ENCODE measurements around the gene WDR13. TPM values are rescaled to one million over a fixed set of nuclear protein-coding genes. Genes with fewer than 3 reads are reported as not detected.

Gene WDR13
- polyA plus RNA-seq, 1 of the 3 experiments (the other 2 are of a cell fraction): 101 TPM

DNA sequence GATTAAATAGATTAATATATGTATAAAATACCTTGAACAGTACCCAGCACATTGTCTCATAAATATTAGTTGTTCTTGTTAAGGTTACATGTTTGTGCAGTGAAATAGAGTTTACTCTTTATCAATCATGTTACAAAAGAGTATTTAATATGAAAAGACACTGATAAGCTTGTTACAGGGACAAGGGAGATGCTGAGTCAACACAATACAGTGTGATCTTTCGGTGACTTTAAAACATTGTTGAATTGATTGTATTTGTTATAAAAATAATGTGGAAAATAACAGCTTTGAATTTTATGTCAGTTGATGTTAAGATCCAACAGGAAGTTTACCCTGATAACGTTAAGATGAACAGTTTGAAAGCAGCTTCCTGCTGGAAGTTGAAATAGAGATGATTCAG lies 1.4 kb upstream of the WDR13 start:
- Histone ChIP-seq H3K27me3 (ENCODE audit: insufficient read depth) (no peaks in the 10 kb centered on the region), H3K9me2 (no peaks in the 10 kb centered on the region), H3F3A (replicated peaks; ENCODE audit: insufficient read depth) (no peaks in the 10 kb centered on the region), H3K4me3 (ENCODE audit: low read depth in 2 of 2, low read length in 1 of 2) (no peak overlapping the region), H3K36me3 (replicated peaks in 1 of 2; ENCODE audit: control insufficient read depth in 1 of 2, insufficient read depth in 2 of 2, low read length in 1 of 2) (peaks cover 0 to 11% of the 10 kb centered on the region in 2 experiments), H3K79me2 (ENCODE audit: insufficient read depth) (peaks cover 9% of the 10 kb centered on the region; the same call in 1 of the 2 replicates), H3K9ac (no peak overlapping the region), H3K27ac (ENCODE audit: low read depth in 2 of 2, low read length in 1 of 2) (no peak overlapping the region), H3K9me3 (no peaks in the 10 kb centered on the region), H3K4me2 (no peak overlapping the region), H3K4me1 (ENCODE audit: control insufficient read depth in 1 of 2, insufficient read depth in 2 of 2, low read depth in 1 of 2, low read length in 1 of 2) (peaks cover 0 to 6% of the 10 kb centered on the region in 2 experiments; a peak in 1 of 4 replicates), H4K20me1 (ENCODE audit: insufficient read depth) (no peaks in the 10 kb centered on the region), H2AFZ (ENCODE audit: low read depth) (no peak overlapping the region)
- WGBS (ENCODE audit: low lambda C conversion rate): 36% methylated on average over 2 of the region's 2 CpGs
- TF ChIP-seq FOXJ3 (CRISPR knock-in tag; IDR thresholded peaks at IDR 0.05): no peak
- no peak for TF ChIP-seq RFX5 (IDR thresholded peaks at IDR 0.05; ENCODE audit: low read length)
- TF ChIP-seq JUND (IDR thresholded peaks at IDR 0.05): no peak
- no peak for TF ChIP-seq EZH2phosphoT487 (IDR thresholded peaks at IDR 0.05; ENCODE audit: borderline replicate concordance, low read depth)
- TF ChIP-seq, protein P1, sequence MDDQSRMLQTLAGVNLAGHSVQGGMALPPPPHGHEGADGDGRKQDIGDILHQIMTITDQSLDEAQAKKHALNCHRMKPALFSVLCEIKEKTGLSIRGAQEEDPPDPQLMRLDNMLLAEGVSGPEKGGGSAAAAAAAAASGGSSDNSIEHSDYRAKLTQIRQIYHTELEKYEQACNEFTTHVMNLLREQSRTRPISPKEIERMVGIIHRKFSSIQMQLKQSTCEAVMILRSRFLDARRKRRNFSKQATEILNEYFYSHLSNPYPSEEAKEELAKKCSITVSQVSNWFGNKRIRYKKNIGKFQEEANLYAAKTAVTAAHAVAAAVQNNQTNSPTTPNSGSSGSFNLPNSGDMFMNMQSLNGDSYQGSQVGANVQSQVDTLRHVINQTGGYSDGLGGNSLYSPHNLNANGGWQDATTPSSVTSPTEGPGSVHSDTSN (IDR thresholded peaks at IDR 0.05): no peak
- no peak for TF ChIP-seq MEF2A (IDR thresholded peaks at IDR 0.05; ENCODE audit: borderline replicate concordance, low read depth)
- no peak for TF ChIP-seq RXRA (IDR thresholded peaks at IDR 0.05; ENCODE audit: borderline replicate concordance, low read depth)
- TF ChIP-seq, protein P2, sequence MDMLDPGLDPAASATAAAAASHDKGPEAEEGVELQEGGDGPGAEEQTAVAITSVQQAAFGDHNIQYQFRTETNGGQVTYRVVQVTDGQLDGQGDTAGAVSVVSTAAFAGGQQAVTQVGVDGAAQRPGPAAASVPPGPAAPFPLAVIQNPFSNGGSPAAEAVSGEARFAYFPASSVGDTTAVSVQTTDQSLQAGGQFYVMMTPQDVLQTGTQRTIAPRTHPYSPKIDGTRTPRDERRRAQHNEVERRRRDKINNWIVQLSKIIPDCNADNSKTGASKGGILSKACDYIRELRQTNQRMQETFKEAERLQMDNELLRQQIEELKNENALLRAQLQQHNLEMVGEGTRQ (IDR thresholded peaks at IDR 0.05; ENCODE audit: borderline replicate concordance, low read depth, low read length): no peak
- TF ChIP-seq, protein P3, sequence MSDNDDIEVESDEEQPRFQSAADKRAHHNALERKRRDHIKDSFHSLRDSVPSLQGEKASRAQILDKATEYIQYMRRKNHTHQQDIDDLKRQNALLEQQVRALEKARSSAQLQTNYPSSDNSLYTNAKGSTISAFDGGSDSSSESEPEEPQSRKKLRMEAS (IDR thresholded peaks at IDR 0.05; ENCODE audit: low read depth): no peak
- TF ChIP-seq MXI1 (IDR thresholded peaks at IDR 0.05; ENCODE audit: low read depth, low read length): no peak
- no peak for TF ChIP-seq FOXM1 (IDR thresholded peaks at IDR 0.05; ENCODE audit: low read depth)
- TF ChIP-seq TCF12 (IDR thresholded peaks at IDR 0.05): no peak
- TF ChIP-seq, protein P4, sequence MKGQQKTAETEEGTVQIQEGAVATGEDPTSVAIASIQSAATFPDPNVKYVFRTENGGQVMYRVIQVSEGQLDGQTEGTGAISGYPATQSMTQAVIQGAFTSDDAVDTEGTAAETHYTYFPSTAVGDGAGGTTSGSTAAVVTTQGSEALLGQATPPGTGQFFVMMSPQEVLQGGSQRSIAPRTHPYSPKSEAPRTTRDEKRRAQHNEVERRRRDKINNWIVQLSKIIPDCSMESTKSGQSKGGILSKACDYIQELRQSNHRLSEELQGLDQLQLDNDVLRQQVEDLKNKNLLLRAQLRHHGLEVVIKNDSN (IDR thresholded peaks at IDR 0.05; ENCODE audit: borderline replicate concordance, low read depth): no peak
- TF ChIP-seq YY1 (IDR thresholded peaks at IDR 0.05; ENCODE audit: low read depth): no peak
- TF ChIP-seq TAF1 (IDR thresholded peaks at IDR 0.05; ENCODE audit: borderline replicate concordance, low read depth, low read length): no peak
- no peak for TF ChIP-seq POLR2AphosphoS5 (IDR thresholded peaks at IDR 0.05; ENCODE audit: low read depth, low read length)
- no peak for TF ChIP-seq CHD2 (IDR thresholded peaks at IDR 0.05; ENCODE audit: low read length, partially characterized antibody)
- TF ChIP-seq GABPA (IDR thresholded peaks at IDR 0.05; ENCODE audit: low read depth): no peak
- no peak for TF ChIP-seq NRF1 (IDR thresholded peaks at IDR 0.05; ENCODE audit: low read depth, low read length)
- POLR2A ChIA-PET: no interaction called here
- CTCF ChIA-PET: no interaction called here
- DNase-seq: no peak
